Pancreas (tissue), 10 donors: Measurements from ENCODE around the gene RPS26. TPM values are rescaled to one million over a fixed set of nuclear protein-coding genes. Genes with fewer than 3 reads are reported as not detected.
"Not testable (repeated sequence)": the region's sequence is repeated elsewhere in the genome, so short reads cannot be mapped to it uniquely, and the experiment has no call there.

Experiments
- ATAC-seq, 4 donors: fragments of 200-7000 bp; cut with Tn5 transposase; one replicate each; pipeline versions ENCODE4 v1.8.0 to v1.9.1; 2020; ENCODE audit warnings: mild to moderate bottlenecking in 4 of 4, moderate library complexity in 4 of 4
- DNase-seq, 6 donors: peaks; one replicate each; pipeline ENCODE4 v3.0.0-alpha.2; 2020
- FAIRE-seq: peaks from 2 replicates; lab custom pipeline; 2012; peaks lifted over from hg19 to GRCh38; lab: Jason Lieb, UNC
- H3K27ac ChIP-seq, 4 donors: fragments of 200-600 bp; sonication (generic); 1 replicate in 3 of 4; 2 replicates in 1 of 4; pipeline versions ENCODE4 v1.5.0 to v1.8.0; 2020
- H3K27me3 ChIP-seq, 4 donors: fragments of 200-600 bp; one replicate each; pipeline ENCODE4 v1.8.0; 2021
- H3K36me3 ChIP-seq, 3 donors: fragments of 200-600 bp; sonication (generic) in 1 of 3; one replicate each; pipeline versions ENCODE4 v1.5.0 to v1.8.0; 2020 to 2021
- H3K4me1 ChIP-seq, 3 donors: fragments of 200-600 bp; one replicate each; pipeline ENCODE4 v1.8.0; 2021
- H3K4me3 ChIP-seq, 4 donors: fragments of 200-600 bp; sonication (generic) in 2 of 4; one replicate each; pipeline versions ENCODE4 v1.5.0 to v1.8.0; 2020 to 2021
- H3K9me3 ChIP-seq, 4 donors: fragments of 200-600 bp; one replicate each; pipeline ENCODE4 v1.8.0; 2021
- WGBS, 2 donors: extraction: QIAGEN DNeasy Blood & Tissue Kit; methylation state at CpG; one replicate each; pipeline ENCODE4 v1.1.7; 2013; 5-methylcytosine and 5-hydroxymethylcytosine counted together
- intact Hi-C, 3 donors: fragments of 100-400 bp; cut with DNase I; formaldehyde crosslinking; loops; one replicate each; pipeline versions ENCODE4 v1.11.1 to v1.14.2; 2022
- polyA plus RNA-seq, 2 donors: library from polyadenylated mRNA; stranded (reverse); fragments of 200-250 nt; gene quantifications; one replicate each; pipeline ENCODE4 v1.2.3, GENCODE V29; 2013
- total RNA-seq, 6 donors: library from RNA; stranded (reverse); fragmentation: NEBNext Ultra II Directional in 4 of 6; extraction: Animal tissue kit (Norgen Biotek cat#: 25700) in 4 of 6; gene quantifications; one replicate each; pipeline versions ENCODE4 v1.2.1 to v1.2.4, GENCODE V29; 2021 to 2023
- TF ChIP-seq, protein P1 (sequence below), 4 donors: fragments of 200-600 bp; sonication (generic) in 3 of 4; IDR thresholded peaks; one replicate each; pipeline versions ENCODE4 v1.5.0 to v1.8.0; 2021; ENCODE audit warnings: antibody characterized with exemption in 4 of 4
- donor health status: healthy with polysubstance abuse.
- donor health status: DM: no; HTN: no; CAD: no; lungs with moderate emphysema.
- donor health status: DM: no; HTN: no; CAD: no.
- donor health status: control.
- donor health status: control.
- donor health status: Bipolar disorder and iron deficiency.
- donor health status: DM: yes; HTN: yes; CAD: no.
- donor health status: DM: no; HTN: no; CAD: no.
- donor health status: DM: no; HTN: no; CAD: no.
- donor health status: DM: yes; HTN: yes; CAD: no.

The RPS26 gene
- total and polyA plus RNA-seq, 8 donors, result 13.8 to 593 (median 32.2) TPM

- Histone ChIP-seq H3K27me3 (no peaks in the 10 kb centered on the region), H3K9me3 (no peaks in the 10 kb centered on the region)
- FAIRE-seq, result no peak
Observed at GRCh38 chr12:56074396-56074795, 32.7 kb downstream of the RPS26 start.

DNA sequence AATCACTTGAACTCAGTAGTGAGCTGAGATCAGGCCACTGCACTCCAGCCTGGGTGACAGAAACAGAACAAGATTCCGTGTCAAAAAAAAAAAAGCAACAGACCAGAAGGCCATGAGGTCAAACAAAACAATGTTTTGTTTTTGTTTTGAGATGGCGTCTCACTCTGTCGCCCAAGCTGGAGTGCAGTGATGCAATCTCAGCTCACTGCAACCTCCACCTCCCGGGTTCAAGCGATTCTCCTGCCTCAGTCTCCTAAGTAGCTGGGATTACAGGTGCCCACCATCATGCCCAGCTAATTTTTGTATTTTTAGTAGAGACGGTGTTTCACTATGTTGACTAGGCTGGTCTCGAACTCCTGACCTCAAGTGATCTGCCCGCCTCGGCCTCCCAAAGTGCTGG is 36.2 kb downstream of the RPS26 start:
- not testable (repeated sequence) for DNase-seq, H3K9me3 ChIP-seq, ATAC-seq, FAIRE-seq, H3K4me1 ChIP-seq, H3K4me3 ChIP-seq, H3K27ac ChIP-seq, H3K27me3 ChIP-seq, H3K36me3 ChIP-seq
- intact Hi-C loops, result loop anchor here in 1 of 3 donors (5.0 kb wide), 1 partner anchor 39 kb away; the partner anchor contains the start of genes RPL41 and ZC3H10
- 92 to 95% methylated on average over 9 of the region's 9 CpGs for WGBS, 2 donors

More at GRCh38 chr12:56074396-56074795, 32.7 kb downstream of the RPS26 start:
- ATAC-seq, result no peak
- TF ChIP-seq, protein P1, sequence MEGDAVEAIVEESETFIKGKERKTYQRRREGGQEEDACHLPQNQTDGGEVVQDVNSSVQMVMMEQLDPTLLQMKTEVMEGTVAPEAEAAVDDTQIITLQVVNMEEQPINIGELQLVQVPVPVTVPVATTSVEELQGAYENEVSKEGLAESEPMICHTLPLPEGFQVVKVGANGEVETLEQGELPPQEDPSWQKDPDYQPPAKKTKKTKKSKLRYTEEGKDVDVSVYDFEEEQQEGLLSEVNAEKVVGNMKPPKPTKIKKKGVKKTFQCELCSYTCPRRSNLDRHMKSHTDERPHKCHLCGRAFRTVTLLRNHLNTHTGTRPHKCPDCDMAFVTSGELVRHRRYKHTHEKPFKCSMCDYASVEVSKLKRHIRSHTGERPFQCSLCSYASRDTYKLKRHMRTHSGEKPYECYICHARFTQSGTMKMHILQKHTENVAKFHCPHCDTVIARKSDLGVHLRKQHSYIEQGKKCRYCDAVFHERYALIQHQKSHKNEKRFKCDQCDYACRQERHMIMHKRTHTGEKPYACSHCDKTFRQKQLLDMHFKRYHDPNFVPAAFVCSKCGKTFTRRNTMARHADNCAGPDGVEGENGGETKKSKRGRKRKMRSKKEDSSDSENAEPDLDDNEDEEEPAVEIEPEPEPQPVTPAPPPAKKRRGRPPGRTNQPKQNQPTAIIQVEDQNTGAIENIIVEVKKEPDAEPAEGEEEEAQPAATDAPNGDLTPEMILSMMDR (IDR thresholded peaks at IDR 0.05), result no peak
- intact Hi-C loops, result no loop called here
- no peak for DNase-seq
- no peak overlapping the region for H3K27ac ChIP-seq
- no peaks in the 10 kb centered on the region for H3K36me3 ChIP-seq
- H3K4me1 ChIP-seq, result no peaks in the 10 kb centered on the region
- WGBS, 2 donors, result 81 to 88% methylated on average over 5 of the region's 5 CpGs
- H3K4me3 ChIP-seq, result no peak overlapping the region

GRCh38 chr12:56078427-56078826 is 36.7 kb downstream of the RPS26 start:
- intact Hi-C loops, result loop anchor here in 1 of 3 donors (5.0 kb wide), 1 partner anchor 39 kb away; the partner anchor contains the start of genes RPL41 and ZC3H10
- Histone ChIP-seq H3K27ac (peak overlapping the region; percentile 94 to 97 (median 96)), H3K27me3 (no peaks in the 10 kb centered on the region), H3K36me3 (no peaks in the 10 kb centered on the region), H3K4me1 (peaks cover 0 to 11% (median 10%) of the 10 kb centered on the region in 3 donors), H3K4me3 (no peak overlapping the region), H3K9me3 (no peaks in the 10 kb centered on the region)
- WGBS, 2 donors, result 92 to 100% methylated on average over 1 of the region's 1 CpG
- no peak for FAIRE-seq
- TF ChIP-seq, protein P1 (IDR thresholded peaks at IDR 0.05), result no peak
- no peak for DNase-seq
- no peak for ATAC-seq

- TF ChIP-seq, protein P1 (IDR thresholded peaks at IDR 0.05), result peak; percentile 57 to 73 (median 68)
- no peaks in the 10 kb centered on the region for H3K9me3 ChIP-seq
- FAIRE-seq (no peak), DNase-seq (peak; percentile 91 to 97 (median 94)), ATAC-seq (peak; percentile 67 to 77 (median 72))
- H3K4me1 ChIP-seq, result peaks cover 0 to 15% (median 14%) of the 10 kb centered on the region in 3 donors
- no peaks in the 10 kb centered on the region for H3K27me3 ChIP-seq
- intact Hi-C loops, result loop anchor here in 1 of 3 donors (5.0 kb wide), 1 partner anchor 38 kb away; the partner anchor contains the start of genes RPL41 and ZC3H10
- WGBS, 2 donors, result 1 to 2% methylated on average over 47 to 50 of the region's 50 CpGs
- peak overlapping the region; percentile 43 to 91 (median 76) for H3K4me3 ChIP-seq
- H3K27ac ChIP-seq, result peak overlapping the region; percentile 94 to 97 (median 96)
- H3K36me3 ChIP-seq, result no peaks in the 10 kb centered on the region
Observed at GRCh38 chr12:56078931-56079722, 37.4 kb downstream of the RPS26 start.

- peak; percentile 88 to 92 (median 90) for DNase-seq
- Histone ChIP-seq H3K27ac (peak within 1 kb of the TSS; percentile 94 to 97 (median 96)), H3K4me3 (peak within 1 kb of the TSS; percentile 43 to 91 (median 76)), H3K9me3 (no peaks in the 10 kb centered on the region), H3K27me3 (no peaks in the 10 kb centered on the region), H3K36me3 (peaks cover 0 to 3% (median 0%) of the 10 kb centered on the region in 3 donors), H3K4me1 (peaks cover 5 to 15% (median 14%) of the 10 kb centered on the region in 3 donors)
- ATAC-seq, result peak; percentile 78 to 90 (median 86)
- WGBS, 2 donors, result 1% methylated on average over 58 to 59 of the region's 59 CpGs
- TF ChIP-seq, protein P1 (IDR thresholded peaks at IDR 0.05), result no peak
- FAIRE-seq, result no peak
- intact Hi-C loops, result loop anchor here in 1 of 3 donors (5.0 kb wide), 1 partner anchor 37 kb away; the partner anchor contains the start of genes RPL41 and ZC3H10
Observed at GRCh38 chr12:56079723-56080555, 38.2 kb downstream of the RPS26 start, which contains the start of gene ERBB3. Gene ERBB3, plus strand, starts transcription at chr12:56080165. Its CDS starts 136 bp downstream, at chr12:56080301.
